ENCODE measurements around the gene IGFBP3.

The IGFBP3 gene

GRCh38 chr7:45867471-45867870 is 53.6 kb downstream of the IGFBP3 start:
- no peak for DNase-seq

- no peak for DNase-seq
Measured at GRCh38 chr7:45865594-45866410, 55.3 kb downstream of the IGFBP3 start.

DNA sequence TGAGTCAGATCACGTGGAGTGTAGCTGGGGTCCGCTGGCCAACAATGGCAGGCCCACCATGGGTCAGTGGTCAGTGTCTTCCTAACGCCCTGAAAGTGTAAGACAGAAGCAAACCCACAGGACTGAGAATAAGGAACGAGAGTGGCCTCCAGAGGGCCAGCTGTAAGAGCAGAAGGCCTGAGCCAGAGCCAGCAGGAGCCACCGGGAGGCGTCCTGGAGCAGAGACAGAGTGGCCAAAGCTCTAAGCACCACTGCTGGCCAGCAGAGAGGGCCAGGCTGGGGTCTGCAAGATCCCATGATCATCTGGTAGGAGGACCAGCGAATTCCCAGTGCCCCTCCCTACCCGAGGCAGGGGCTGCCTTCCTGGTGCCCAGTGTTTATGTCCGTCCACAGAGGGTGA is 57.4 kb downstream of the IGFBP3 start:
- DNase-seq, result no peak

Measured in effector CD4-positive, alpha-beta T cell (primary cell).